GM12872 (cell line): ENCODE data around the gene LTB4R2.

Experiments used
- CTCF ChIP-seq: IDR thresholded peaks from 3 replicates; pipeline ENCODE4 v1.5.1; 2011; ENCODE audit warnings: low read depth, mild to moderate bottlenecking, low read length, moderate library complexity; ENCODE audit not compliant: insufficient read depth

LTB4R2 gene

GRCh38 chr14:24296341-24297157 lies 13.4 kb upstream of the LTB4R2 start:
- peak; percentile 81 for TF ChIP-seq CTCF

GRCh38 chr14:24297190-24297964 lies 12.6 kb upstream of the LTB4R2 start:
- TF ChIP-seq CTCF = peak; percentile 34; the same call in 2 of the 3 replicates

GRCh38 chr14:24298892-24299254 lies 11.1 kb upstream of the LTB4R2 start:
- no peak for TF ChIP-seq CTCF

GRCh38 chr14:24299255-24300191 lies 10.4 kb upstream of the LTB4R2 start, which contains the start of the genes DHRS1 and NOP9:
Gene DHRS1 (minus strand): TSS chr14:24299780. CDS start chr14:24299106, 674 bp downstream.
Gene NOP9 (plus strand): TSS chr14:24299850. CDS start chr14:24299955, 105 bp downstream.
- no peak for TF ChIP-seq CTCF

- TF ChIP-seq CTCF = no peak
Measured at GRCh38 chr14:24300326-24300980, 9.5 kb upstream of the LTB4R2 start.

- no peak for TF ChIP-seq CTCF
Measured at GRCh38 chr14:24304019-24304387, 5.9 kb upstream of the LTB4R2 start.
